Rectal smooth muscle tissue (tissue), 1 donor: Measurements from ENCODE around the gene AIMP2.
A peak's percentile ranks its signal among the peaks of the same experiment; 100 is the strongest.

Experiments
- H3K27ac ChIP-seq: one replicate; pipeline ENCODE4 v1.7.0; 2013; ENCODE audit warnings: low read depth, low read length, inconsistent platforms
- H3K27me3 ChIP-seq: one replicate; pipeline ENCODE4 v1.7.0; 2013; ENCODE audit warnings: low read length; ENCODE audit not compliant: control insufficient read depth, insufficient read depth
- H3K36me3 ChIP-seq: one replicate; pipeline ENCODE4 v1.7.0; 2013; ENCODE audit warnings: low read length; ENCODE audit not compliant: control insufficient read depth, insufficient read depth
- H3K4me1 ChIP-seq: one replicate; pipeline ENCODE4 v1.7.0; 2013; ENCODE audit warnings: low read length; ENCODE audit not compliant: control insufficient read depth, insufficient read depth
- H3K4me3 ChIP-seq: one replicate; pipeline ENCODE4 v1.7.0; 2013; ENCODE audit warnings: low read length
- H3K9ac ChIP-seq: one replicate; pipeline ENCODE4 v1.7.0; 2013; ENCODE audit warnings: low read length

AIMP2 gene

DNA sequence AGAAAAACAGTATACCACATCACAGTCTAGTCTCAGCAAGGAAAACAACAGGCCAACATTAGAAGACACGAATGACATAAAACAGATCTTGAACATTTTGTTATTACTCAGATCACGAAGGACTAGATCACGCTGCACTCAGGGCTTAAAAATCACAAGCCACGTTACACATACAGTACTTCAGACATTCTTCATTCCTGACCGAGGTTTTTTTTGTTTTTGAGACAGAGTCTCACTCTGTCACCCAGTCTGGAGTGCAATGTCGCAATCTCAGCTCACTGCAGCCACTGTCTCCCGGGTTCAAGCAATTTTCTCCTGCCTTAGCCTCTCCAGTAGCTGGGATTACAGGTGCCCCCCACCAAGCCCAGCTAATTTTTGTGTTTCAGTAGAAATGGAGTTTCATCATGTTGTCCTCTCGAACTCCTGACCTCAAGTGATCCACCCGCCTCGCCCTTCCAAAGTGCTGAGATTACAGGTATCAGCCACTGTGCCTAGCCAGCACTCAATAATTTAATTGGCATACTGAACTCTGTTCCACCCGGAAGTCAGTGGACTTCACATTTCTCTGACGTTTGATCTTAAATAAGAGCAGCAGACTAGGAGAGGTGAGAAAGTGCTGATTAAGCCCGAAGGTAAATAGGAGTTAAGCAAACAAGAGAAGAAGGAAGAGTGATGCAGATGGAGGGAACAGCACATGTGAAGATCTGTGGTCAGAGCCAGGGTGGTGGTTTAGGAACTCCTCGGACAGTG lies 3.5 kb downstream of the AIMP2 start:
- Histone ChIP-seq H3K27ac (peak overlapping the region; percentile 27), H3K4me3 (no peak overlapping the region), H3K4me1 (peaks cover 10% of the 10 kb centered on the region), H3K36me3 (peaks cover 12% of the 10 kb centered on the region), H3K27me3 (no peaks in the 10 kb centered on the region), H3K9ac (no peak overlapping the region)

DNA sequence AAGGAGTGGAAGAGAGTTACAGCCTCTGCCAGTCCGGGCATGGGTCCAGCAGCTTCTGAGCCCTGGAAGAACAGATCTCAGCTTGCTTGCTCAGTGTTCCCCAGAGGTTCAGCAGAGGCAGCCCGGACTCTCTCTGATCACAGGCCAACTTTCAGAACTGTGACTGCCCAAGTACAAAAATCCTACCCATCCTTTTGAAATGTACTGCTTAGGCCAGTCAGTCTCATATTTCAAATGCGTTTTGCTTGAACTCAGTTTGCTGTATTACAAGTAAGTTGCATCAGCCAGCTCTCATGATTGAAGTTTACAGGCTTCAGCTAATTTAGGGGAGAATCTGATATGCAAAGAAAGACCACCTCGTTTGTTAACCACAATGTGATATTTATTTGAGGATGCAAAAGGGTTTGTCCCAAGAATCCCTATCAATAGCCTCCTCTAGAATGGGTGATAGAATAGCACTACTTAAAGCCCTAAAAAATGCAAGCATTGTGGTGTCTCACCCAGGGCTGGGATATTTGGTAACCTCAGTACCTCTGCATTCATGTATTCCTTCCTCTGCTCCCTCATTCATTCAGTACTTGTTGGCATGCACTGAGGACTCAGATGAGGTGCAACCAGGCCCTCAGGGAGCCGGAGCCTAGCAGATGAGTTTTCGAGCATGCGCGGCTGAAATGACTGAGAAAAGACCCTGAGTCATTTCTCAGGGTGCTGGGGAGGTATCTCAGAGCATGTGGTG lies 7.0 kb downstream of the AIMP2 start:
- Histone ChIP-seq H3K27me3 (no peaks in the 10 kb centered on the region), H3K4me3 (no peak overlapping the region), H3K4me1 (peaks cover 7% of the 10 kb centered on the region), H3K36me3 (peaks cover 18% of the 10 kb centered on the region), H3K27ac (peak overlapping the region; percentile 72), H3K9ac (no peak overlapping the region)

DNA sequence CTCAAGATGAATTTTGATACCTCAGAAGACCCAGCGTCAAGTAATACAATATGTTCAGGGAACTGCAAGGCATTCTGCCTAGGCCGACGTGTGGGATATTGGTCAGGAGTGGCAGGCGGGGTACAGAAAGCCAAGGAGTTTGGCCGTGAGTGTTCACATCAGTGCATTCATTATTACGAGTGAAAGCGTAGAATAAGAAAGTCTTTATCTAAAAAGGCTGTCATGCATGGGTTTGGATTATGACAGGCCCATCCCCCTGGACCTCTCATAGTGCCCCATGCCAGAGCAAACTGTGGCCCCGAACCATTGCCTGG lies 7.5 kb downstream of the AIMP2 start:
- no peak overlapping the region for H3K4me3 ChIP-seq
- peaks cover 18% of the 10 kb centered on the region for H3K36me3 ChIP-seq
- no peak overlapping the region for H3K9ac ChIP-seq
- H3K27ac ChIP-seq, result peak overlapping the region; percentile 72
- H3K4me1 ChIP-seq, result peaks cover 7% of the 10 kb centered on the region
- no peaks in the 10 kb centered on the region for H3K27me3 ChIP-seq

DNA sequence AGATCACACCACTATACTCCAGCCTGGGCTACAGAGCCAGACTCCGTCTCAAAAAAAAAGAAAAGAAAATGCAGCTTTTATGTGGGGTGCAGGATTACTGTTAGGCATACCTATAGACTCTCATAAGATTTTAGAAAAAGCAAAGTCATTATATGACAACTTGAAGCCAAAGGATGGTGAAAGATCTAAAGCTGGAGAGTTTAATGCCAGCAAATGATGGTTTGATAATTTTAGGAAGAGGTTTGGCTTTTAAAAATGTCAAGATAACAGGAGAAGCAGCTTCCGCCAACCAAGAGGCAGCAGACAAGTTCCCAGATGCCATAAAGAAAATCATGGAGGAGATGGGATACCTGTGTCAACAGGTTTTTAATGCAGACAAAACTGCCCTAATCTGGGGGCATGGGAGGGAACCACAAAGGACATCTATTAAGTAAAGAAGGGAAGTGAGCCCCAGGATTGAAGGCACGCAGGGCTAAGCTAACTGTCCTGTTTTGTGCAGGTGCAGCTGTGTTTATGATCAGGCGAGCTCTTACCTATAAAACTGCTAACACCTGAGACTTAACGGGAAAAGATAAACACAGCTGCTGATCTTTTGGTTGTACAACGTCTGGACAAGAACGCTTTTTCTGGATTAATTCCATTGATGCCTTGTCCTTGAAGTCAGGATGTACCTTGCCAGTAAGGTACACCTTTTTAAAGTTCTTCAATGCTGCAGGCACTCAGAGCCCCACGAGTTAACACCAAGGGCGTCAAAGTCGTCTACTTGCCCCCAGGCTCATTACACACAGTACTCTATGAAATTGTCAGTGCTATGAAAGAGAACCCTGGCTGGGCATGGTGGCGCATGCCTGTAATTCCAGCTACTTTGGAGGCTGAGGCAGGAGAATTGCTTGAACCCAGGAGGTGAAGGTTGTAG lies 11.6 kb downstream of the AIMP2 start:
- no peak overlapping the region for H3K9ac ChIP-seq
- peaks cover 7% of the 10 kb centered on the region for H3K4me1 ChIP-seq
- H3K36me3 ChIP-seq, result peaks cover 39% of the 10 kb centered on the region
- H3K4me3 ChIP-seq, result no peak overlapping the region
- no peak overlapping the region for H3K27ac ChIP-seq
- H3K27me3 ChIP-seq, result no peaks in the 10 kb centered on the region

DNA sequence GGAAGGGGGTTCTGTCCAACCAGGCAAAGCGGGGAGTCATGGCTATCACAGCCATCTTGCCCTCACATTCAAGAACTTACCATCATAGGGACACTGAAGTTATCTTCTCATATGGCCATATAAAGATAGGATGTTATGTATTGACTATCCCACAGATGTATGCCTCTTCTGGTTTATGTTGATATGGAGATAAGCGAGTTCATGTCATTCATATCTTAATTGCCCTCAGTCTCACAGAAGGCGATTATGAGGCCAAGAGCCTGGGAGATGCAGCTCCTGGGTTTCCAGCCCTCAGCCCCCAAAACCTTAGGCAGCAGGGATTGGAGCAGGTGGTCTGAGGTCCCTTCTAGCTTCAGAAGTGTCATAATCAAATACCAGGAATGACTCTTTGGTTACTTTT lies 13.6 kb downstream of the AIMP2 start:
- Histone ChIP-seq H3K27ac (no peak overlapping the region), H3K36me3 (peaks cover 38% of the 10 kb centered on the region), H3K9ac (no peak overlapping the region), H3K4me1 (no peaks in the 10 kb centered on the region), H3K27me3 (no peaks in the 10 kb centered on the region), H3K4me3 (no peak overlapping the region)

- Histone ChIP-seq H3K4me1 (no peaks in the 10 kb centered on the region), H3K27ac (no peak overlapping the region), H3K36me3 (peaks cover 42% of the 10 kb centered on the region), H3K9ac (no peak overlapping the region), H3K27me3 (no peaks in the 10 kb centered on the region), H3K4me3 (no peak overlapping the region)
Observed at GRCh38 chr7:6023974-6024435, 14.9 kb downstream of the AIMP2 start.

DNA sequence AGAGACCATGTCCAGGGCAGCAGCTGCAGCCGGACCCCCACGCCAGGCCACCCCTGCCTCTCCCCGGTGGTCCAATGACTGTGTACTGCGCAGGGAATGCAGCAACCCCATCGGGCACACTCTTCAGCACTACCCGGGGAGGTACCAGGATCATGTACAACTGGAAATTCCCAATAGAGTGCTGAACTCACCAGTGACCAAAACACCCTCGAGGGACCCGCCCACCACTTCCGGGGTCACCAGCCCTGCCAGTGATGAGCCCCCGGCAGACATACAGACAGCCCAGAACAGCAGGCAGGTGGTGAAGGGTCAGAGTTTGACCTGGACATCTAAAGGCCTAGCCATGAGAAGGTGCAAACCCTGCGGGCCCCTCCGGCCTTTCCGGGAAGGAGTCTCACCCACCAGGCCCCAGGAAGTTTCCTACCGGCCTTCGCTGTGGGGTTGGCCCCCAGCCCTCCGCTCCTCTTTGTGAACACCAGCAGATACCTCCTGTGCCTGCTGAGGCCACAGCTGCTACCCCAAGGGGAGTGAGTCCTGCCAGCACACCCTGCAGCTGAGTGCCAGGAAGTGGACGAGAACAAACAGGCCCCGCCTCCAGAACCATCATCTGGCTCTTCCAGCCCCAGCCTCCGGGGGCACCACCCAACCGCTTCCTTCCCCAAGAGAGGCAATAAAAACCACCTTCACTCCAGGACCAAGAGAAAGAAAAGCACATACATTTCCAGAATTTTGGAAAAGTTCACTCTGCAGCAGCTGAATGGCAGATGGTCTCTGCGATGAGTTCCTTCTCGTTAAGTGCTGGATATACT lies 17.1 kb downstream of the AIMP2 start:
- H3K4me3 ChIP-seq, result peak overlapping the region; percentile 22
- H3K27ac ChIP-seq, result peak overlapping the region; percentile 43
- H3K36me3 ChIP-seq, result peaks cover 40% of the 10 kb centered on the region
- no peak overlapping the region for H3K9ac ChIP-seq
- H3K27me3 ChIP-seq, result no peaks in the 10 kb centered on the region
- no peaks in the 10 kb centered on the region for H3K4me1 ChIP-seq

DNA sequence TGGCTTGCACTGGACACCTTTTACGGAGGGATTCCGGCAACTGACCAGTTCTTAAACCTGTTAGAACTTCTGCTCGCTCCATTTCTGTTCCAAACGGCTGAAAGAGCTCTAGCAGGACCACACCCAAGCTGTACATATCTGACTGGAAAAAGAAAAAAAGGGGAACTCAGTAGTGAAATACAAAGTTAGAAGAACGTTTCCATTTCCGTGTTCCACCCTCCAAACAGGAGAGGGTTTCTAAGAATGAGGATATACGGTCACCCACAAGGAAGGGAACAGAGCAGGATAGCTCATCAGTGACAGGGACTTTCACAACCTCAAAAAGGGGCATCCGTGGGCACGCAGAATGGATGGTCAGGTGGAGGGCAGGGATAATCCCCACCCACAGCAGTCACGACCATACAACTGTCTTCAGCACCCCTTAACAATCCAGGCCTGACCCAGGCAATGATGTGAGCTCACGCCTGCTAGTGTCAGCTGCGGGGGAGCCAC lies 17.8 kb downstream of the AIMP2 start:
- Histone ChIP-seq H3K4me1 (no peaks in the 10 kb centered on the region), H3K9ac (no peak overlapping the region), H3K36me3 (peaks cover 40% of the 10 kb centered on the region), H3K4me3 (peak overlapping the region; percentile 22), H3K27me3 (no peaks in the 10 kb centered on the region), H3K27ac (peak overlapping the region; percentile 43)

DNA sequence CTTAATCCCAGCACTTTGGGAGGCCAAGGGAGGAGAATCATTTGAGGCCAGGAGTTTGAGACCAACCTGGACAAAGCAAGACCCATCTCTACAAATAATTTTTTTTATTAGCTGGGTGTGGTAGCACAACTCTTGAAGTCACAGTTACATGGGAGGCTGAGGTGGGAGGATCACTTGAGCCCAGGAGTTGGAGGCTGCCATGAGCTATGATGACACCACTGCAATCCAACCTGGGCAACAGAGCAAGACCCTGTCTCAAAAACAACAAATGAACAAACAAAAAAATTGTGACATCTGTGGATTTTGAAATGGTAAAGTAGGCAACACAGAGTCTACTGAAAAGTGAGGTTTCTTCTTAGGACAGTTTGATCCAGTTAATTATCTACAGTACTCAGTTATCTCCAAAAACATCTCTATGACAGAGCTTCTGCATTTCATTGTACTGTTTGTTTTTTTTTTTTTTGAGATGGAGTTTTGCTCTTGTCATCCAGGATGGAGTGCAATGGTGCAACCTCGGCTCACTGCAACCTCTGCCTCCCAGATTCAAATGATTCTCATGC lies 18.8 kb downstream of the AIMP2 start:
- Histone ChIP-seq H3K36me3 (peaks cover 30% of the 10 kb centered on the region), H3K27ac (no peak overlapping the region)

DNA sequence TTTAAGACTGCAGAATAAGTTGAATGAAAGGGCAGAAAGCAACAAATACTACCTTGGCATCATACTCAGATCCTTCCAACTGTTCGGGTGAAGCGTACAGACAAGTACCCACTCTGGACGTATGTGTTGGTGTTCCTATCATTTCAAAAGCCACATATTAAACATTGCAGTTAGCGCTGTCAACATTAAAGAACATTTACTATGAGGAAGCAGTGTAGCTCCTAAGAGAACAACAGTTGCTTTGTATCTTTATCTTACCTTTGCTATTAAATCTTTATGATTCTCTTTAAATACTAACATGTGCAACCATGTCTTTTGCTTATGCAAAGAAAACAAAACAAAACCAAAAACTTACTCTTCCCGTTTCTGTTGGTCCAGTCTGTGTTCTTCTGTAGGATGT lies 19.5 kb downstream of the AIMP2 start:
- no peak overlapping the region for H3K4me3 ChIP-seq
- no peaks in the 10 kb centered on the region for H3K27me3 ChIP-seq
- H3K36me3 ChIP-seq, result peaks cover 24% of the 10 kb centered on the region
- no peak overlapping the region for H3K9ac ChIP-seq
- H3K4me1 ChIP-seq, result no peaks in the 10 kb centered on the region
- no peak overlapping the region for H3K27ac ChIP-seq

More for the DNA sequence above, 18.8 kb downstream of the AIMP2 start:
- Histone ChIP-seq H3K27me3 (no peaks in the 10 kb centered on the region), H3K4me3 (no peak overlapping the region), H3K9ac (no peak overlapping the region), H3K4me1 (no peaks in the 10 kb centered on the region)

DNA sequence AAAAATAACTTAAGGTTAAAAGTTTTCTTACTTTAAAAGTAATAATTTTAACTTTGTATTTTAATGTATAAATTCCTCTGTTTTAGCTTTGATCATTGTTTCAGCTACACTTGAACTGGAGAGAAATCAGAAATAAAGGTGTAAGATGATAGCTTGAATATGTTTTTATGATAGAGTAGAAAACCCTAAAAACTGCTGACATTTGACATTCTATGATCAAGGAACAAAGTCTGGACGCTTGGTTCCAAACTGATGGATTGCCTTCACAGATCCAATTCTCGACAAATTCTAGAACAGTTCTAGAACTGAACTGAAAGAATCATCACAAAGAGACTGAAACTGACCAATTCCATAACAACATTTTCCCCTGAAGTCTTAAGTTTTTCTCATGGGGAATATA lies 21.9 kb downstream of the AIMP2 start, which contains the start of gene ANKRD61:
Gene ANKRD61 (plus strand): TSS at position 389 of the 400 bp plus-strand sequence. CDS start 0 bp downstream, at position 389.
- Histone ChIP-seq H3K27ac (no peak within 1 kb of the TSS), H3K4me3 (no peak within 1 kb of the TSS), H3K36me3 (peaks cover 35% of the 10 kb centered on the region)

More for the DNA sequence above, 21.9 kb downstream of the AIMP2 start, which contains the start of gene ANKRD61:
- no peaks in the 10 kb centered on the region for H3K4me1 ChIP-seq
- H3K9ac ChIP-seq, result no peak within 1 kb of the TSS
- H3K27me3 ChIP-seq, result no peaks in the 10 kb centered on the region
